ENCODE data around the gene ST13. TPM values are rescaled to one million over a fixed set of nuclear protein-coding genes. Genes with fewer than 3 reads are reported as not detected.
"Not testable (repeated sequence)": the region's sequence is repeated elsewhere in the genome, so short reads cannot be mapped to it uniquely, and the experiment has no call there.

The ST13 gene
- total and polyA plus RNA-seq, 11 donors: 40.0 to 231 (median 202) TPM

GRCh38 chr22:40877488-40877887 is 21.0 kb upstream of the ST13 start:
- WGBS, 4 donors: 76 to 81% (median 79%) methylated on average over 3 of the region's 3 CpGs
- DNase-seq (no peak), ATAC-seq (no peak)
- Histone ChIP-seq H3K27me3 (no peaks in the 10 kb centered on the region), H3K4me3 (no peak overlapping the region), H3K27ac (no peak overlapping the region), H3K36me3 (peaks cover 0 to 77% (median 21%) of the 10 kb centered on the region in 9 donors), H3K4me1 (no peaks in the 10 kb centered on the region), H3K9me3 (no peaks in the 10 kb centered on the region)
- TF ChIP-seq, protein P1, sequence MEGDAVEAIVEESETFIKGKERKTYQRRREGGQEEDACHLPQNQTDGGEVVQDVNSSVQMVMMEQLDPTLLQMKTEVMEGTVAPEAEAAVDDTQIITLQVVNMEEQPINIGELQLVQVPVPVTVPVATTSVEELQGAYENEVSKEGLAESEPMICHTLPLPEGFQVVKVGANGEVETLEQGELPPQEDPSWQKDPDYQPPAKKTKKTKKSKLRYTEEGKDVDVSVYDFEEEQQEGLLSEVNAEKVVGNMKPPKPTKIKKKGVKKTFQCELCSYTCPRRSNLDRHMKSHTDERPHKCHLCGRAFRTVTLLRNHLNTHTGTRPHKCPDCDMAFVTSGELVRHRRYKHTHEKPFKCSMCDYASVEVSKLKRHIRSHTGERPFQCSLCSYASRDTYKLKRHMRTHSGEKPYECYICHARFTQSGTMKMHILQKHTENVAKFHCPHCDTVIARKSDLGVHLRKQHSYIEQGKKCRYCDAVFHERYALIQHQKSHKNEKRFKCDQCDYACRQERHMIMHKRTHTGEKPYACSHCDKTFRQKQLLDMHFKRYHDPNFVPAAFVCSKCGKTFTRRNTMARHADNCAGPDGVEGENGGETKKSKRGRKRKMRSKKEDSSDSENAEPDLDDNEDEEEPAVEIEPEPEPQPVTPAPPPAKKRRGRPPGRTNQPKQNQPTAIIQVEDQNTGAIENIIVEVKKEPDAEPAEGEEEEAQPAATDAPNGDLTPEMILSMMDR (IDR thresholded peaks at IDR 0.05): no peak
- TF ChIP-seq POLR2A (IDR thresholded peaks at IDR 0.05): no peak
- intact Hi-C loops (cut with DNase I): no loop called here

DNA sequence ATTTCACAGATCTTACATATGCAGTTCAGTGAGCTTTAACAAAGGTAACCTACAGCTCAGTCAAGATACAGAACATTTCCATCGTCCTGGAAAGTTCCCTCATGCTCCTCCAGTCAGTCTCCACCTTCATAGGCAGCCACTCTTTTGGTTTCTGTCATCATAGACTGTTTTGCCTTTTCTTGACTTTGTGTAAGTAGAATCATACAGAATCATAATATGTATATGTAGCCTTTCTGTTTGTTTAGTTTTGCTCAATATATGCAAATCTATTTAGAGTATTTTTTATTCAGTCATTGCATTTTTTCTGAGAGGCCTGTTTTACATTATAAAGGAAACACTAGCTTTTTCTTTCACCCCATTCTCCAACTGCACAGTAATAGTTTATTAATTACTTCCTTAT is 20.5 kb upstream of the ST13 start:
- ATAC-seq (no peak), DNase-seq (no peak)
- Histone ChIP-seq H3K4me1 (no peaks in the 10 kb centered on the region), H3K9me3 (no peaks in the 10 kb centered on the region), H3K36me3 (peaks cover 0 to 77% (median 16%) of the 10 kb centered on the region in 9 donors), H3K4me3 (no peak overlapping the region), H3K27ac (no peak overlapping the region), H3K27me3 (no peaks in the 10 kb centered on the region)
- intact Hi-C loops (cut with DNase I): no loop called here
- WGBS, 4 donors: 54 to 81% (median 61%) methylated on average over 1 of the region's 1 CpG
- TF ChIP-seq, protein P1 (IDR thresholded peaks at IDR 0.05): no peak
- no peak for TF ChIP-seq POLR2A (IDR thresholded peaks at IDR 0.05)

- no peak for DNase-seq
- intact Hi-C loops (cut with DNase I): no loop called here
- Histone ChIP-seq H3K4me3 (no peak overlapping the region), H3K27me3 (no peaks in the 10 kb centered on the region), H3K27ac (no peak overlapping the region), H3K4me1 (no peaks in the 10 kb centered on the region), H3K9me3 (no peaks in the 10 kb centered on the region), H3K36me3 (peaks cover 0 to 83% (median 26%) of the 10 kb centered on the region in 9 donors)
- WGBS, 4 donors: 92 to 99% (median 94%) methylated on average over 3 of the region's 3 CpGs
- no peak for ATAC-seq
- TF ChIP-seq, protein P1 (IDR thresholded peaks at IDR 0.05): no peak
- no peak for TF ChIP-seq POLR2A (IDR thresholded peaks at IDR 0.05)
Measured at GRCh38 chr22:40875111-40875510, 18.7 kb upstream of the ST13 start.

DNA sequence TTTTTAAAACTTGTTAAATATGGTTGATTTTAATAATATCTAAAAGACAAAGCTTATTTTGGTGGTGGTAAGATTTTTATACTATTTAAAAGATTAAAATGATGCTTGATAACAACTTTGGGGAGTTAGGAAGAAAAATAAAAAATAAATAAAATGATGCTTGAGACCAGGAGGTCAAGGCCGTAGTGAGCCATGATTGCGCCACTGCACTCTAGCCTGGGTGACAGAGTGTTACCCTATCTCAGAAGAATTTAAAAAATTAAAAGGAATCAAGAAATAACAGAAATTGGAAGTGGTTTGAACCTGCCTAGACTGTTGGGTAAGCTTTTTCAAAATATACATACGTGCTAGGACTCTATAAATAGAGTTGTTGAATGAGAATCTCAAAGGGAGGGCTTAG is 17.6 kb upstream of the ST13 start:
- no peak overlapping the region for H3K4me3 ChIP-seq
- intact Hi-C loops (cut with DNase I): no loop called here
- no peak for ATAC-seq
- DNase-seq: no peak
- H3K27ac ChIP-seq: no peak overlapping the region
- H3K27me3 ChIP-seq: no peaks in the 10 kb centered on the region
- H3K4me1 ChIP-seq: no peaks in the 10 kb centered on the region
- 94 to 98% (median 95%) methylated on average over 3 of the region's 3 CpGs for WGBS, 4 donors
- peaks cover 0 to 87% (median 36%) of the 10 kb centered on the region in 9 donors for H3K36me3 ChIP-seq
- H3K9me3 ChIP-seq: no peaks in the 10 kb centered on the region
- TF ChIP-seq, protein P1 (IDR thresholded peaks at IDR 0.05): no peak
- no peak for TF ChIP-seq POLR2A (IDR thresholded peaks at IDR 0.05)

DNA sequence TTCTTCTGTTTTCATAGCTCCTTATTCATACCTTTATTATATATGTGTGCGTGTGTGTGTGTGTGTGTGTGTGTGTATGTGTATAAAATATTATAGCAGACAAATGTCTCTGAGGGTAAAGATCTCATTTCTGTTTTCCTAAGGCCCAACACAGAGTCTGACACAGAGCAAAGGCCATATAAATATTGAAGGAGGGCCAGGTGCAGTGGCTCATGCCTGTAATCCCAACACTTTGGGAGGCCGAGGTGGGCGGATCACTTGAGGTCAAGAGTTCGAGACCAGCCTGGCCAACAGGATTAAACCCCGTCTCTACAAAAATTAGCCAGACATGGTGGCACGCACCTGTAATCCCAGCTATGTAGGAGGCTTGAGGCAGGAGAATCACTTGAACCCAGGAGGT is 11.9 kb upstream of the ST13 start:
- intact Hi-C loops (cut with DNase I); H3K27me3 ChIP-seq: not testable (repeated sequence)
- WGBS, 4 donors: 85 to 96% (median 94%) methylated on average over 6 of the region's 6 CpGs

More for the DNA sequence above, 11.9 kb upstream of the ST13 start:
- H3K9me3 ChIP-seq, H3K27ac ChIP-seq, DNase-seq, H3K4me3 ChIP-seq, ATAC-seq: not testable (repeated sequence)
- Histone ChIP-seq H3K36me3 (peaks cover 0 to 48% (median 28%) of the 10 kb centered on the region in 9 donors), H3K4me1 (peaks cover 0 to 10% (median 0%) of the 10 kb centered on the region in 12 donors)
